Stimulated activated CD4-positive, alpha-beta T cell treated with anti-CD3 and anti-CD28 coated beads, TNF-alpha, amount 100 ng/mL, for 24 hours (primary cell): ENCODE data around the gene BLVRA.

ENCODE experiments used
- DNase-seq, 3 experiments: peaks; one replicate each; pipeline ENCODE4 v3.0.0-alpha.2; 2020; ENCODE audit warnings: low read depth in 3 of 3

The BLVRA gene

GRCh38 chr7:43749383-43749940 lies 9.0 kb upstream of the BLVRA start:
- no peak for DNase-seq

DNA sequence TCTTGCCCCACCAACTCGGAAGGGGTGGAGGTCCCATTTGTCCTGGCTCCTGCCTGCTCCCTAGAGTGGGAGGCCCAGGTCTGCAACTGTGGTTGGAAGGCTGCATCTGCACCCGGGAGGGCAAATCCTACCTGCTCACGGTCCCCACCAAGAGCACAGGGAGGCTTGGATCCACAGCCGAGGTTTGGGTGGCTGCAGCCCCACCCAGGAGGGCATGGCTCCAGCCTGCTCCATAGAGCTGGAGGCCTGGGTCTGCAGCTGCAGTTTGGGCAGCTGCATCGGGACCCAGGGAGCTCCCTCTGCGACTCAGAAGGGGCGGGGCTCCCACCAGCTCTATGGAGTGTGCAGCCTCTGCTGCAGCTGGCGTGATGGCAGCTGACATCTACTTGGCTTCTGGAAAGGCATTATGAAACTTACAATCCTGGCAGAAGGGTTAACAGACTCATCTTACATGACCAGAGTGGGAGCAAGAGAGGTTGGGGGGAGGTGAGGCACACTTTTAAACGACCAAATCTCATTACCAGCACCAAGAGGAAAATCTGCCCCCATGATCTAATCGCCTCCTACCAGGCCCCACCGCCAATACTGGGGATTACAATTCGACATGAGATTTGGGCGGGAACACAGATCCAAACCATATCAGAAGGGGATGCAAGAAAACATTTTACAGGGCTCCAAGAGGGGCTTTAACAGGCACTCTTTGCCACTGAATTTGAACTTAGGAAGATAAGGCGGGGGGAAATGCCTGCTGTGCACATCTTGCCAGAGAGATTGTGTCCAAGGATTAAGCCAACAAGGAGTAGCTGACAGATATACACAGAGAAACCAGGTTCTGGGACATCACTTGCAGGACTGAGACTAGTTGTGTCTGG lies 8.2 kb upstream of the BLVRA start:
- no peak for DNase-seq

DNA sequence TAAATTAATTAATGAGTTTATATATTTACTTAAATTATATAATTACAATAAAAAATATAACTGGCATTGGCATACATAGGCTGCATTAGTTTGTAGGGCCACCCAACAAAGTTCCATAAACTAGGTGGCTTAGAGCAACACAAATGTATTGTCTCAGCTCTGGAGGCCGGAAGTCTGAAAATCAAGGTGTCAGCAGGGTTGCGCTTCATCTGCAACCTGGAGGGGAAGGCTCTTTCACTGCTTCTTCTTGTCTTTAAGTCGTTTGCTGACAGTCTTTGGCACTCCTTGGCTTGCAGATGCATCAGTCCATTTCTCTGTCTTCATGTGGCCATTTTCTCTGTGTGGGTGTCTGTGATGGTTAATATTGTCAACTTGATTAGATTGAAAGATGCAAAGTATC lies 6.1 kb upstream of the BLVRA start:
- no peak for DNase-seq

DNA sequence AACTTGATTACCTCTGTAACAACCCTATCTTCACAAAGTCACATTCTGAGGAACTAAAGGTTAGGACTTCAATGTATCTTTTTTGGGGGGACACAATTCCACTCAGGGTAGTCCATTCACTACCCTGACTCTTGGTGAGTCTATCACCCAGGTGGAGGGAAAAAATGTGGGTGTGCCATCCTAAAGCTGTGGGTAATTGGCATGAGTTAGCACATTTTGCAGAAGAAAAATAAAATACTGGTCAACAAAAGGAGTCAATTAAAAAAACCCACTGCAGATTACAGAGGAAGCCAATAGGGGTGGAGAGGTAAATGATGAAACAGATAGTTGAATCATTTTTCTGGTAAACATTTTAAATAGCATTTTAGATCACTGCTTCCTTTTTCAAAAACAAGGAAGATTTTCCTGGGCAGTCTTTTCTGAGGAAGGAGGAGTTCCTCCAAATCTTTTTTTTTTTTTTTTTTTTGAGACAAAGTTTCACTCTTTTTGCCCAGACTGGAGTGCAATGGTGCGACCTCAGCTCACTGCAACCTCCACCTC lies 5.1 kb upstream of the BLVRA start:
- no peak for DNase-seq

- no peak for DNase-seq
Observed at GRCh38 chr7:43753843-43754242, 4.6 kb upstream of the BLVRA start.

DNA sequence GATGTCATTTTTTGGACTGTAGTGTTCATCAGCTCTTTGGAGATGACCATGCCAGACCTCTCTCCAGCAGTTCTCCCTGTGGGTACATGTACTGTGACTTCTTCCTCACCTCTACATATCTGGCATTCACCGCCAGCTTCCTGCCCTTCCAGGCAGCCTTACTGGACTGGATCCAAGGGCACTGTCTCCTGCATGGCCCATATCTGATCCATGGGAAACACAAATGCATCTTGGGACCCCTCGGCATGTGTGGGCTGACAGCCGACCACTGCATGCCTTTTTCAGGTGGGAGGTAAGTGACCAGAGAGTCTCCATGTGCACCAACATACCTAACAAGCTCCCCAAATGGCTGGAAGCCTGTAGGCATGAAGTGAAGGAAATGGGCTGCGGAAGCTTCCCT lies 3.9 kb upstream of the BLVRA start:
- DNase-seq: no peak

DNA sequence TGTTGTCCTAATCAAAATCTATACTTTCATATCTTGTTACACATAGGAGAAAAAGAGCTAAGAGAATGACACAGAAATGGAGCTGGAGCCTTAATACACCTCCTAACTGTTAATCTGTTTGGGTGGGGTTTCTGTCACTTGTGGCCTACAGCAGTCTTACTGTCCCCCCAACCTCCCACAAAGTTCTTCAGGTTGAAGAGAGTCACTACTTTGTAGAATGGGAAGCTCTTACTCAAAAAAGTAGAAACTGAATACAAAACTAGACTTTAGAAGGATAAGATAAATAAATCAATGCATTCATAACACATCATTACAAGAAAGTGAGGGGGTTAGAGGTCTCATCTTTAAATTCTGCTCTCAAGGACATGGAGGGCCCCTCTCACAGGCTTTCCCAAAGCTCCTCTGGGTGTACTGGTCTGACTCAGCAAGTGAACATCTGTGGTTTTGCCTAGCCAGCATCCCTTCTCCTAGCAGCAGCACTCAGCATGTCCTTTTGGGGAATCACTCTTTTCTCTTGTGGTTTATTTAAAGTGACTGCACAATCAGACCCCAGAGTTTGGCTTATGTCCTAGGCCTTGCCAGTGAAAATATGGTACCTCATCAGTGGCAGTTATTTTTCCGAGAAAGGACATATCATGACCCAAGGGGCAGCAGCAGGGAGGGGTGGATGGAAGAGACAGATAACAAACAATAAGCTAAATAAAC lies 2.0 kb upstream of the BLVRA start:
- DNase-seq: peak in 1 of 3 experiments; percentile 7

GRCh38 chr7:43757073-43757720 lies 1.3 kb upstream of the BLVRA start:
- no peak for DNase-seq

GRCh38 chr7:43758822-43759683 lies 573 bp downstream of the BLVRA start:
- DNase-seq: peak in 2 of 3 experiments; percentile 23 to 42

DNA sequence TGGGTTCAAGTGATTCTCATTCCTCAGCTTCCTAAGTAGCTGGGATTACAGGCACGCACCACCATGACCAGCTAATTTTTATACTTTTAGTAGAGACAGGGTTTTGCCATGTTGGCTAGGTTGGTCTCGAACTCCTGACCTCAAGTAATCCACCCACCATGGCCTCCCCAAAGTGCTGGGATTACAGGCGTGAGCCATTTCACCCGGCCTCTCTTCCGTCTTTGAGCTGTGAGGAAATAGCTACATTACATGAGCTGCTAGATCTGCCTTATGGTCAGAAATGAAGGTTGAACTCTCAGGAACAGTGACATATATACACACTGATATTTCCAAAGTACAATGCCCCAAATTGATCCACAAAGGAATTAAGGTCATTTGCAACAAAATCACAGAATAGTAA lies 2.4 kb downstream of the BLVRA start:
- no peak for DNase-seq

GRCh38 chr7:43761382-43761781 lies 2.9 kb downstream of the BLVRA start:
- no peak for DNase-seq

GRCh38 chr7:43761938-43762692 lies 3.6 kb downstream of the BLVRA start:
- DNase-seq: no peak

DNA sequence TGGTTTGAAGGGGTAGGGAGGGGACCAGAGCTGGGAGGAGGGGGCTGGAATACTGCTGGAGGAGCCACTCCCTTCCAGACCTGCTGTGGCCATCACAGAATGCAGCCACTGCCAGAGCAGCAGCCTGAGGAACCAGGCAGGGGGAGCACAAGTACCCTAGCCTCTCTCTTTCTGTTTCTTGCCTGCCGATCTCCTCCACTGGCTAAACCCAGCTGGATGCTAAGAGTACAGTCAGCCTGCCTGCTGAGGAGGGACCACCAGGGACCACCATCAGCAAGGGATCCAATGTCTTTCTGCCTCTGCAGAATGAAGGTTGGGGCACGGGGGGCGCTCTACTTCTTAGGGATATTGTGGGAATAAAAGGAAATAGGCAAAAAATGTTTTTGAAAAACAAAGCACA lies 4.7 kb downstream of the BLVRA start:
- no peak for DNase-seq

DNA sequence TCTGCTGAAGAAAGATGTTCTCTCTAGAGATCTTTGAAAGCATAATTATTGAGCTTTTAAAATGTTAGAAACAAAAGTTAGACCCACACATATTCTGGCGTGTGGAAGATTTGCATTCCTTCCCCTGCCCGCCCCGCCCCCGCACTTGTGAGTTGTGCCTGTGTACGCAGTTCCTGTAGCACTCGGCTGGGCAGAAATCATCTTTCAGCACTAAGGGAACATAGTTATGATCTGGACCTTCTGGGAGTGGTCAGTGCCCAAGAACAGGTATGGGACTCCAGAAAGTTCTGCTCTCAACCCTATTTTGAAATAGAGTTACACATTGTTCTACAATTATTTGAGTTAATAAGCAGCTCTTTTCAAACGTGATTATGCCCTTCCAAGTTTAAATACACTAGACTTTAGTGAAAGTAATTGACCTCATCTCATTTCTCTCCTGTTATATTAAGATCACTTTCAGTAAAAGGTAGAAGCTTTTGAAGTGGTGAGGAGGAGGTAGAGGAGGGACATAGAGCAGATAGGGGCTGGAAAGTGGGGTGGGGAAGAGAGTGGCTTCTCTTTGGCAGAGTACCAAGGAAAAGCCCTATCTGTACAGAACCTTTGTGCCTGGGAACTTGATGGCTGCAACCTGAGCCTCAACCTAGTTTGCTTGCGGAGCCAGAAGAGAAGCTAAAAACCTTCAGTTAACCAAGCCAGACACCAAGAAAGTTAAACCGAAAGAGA lies 5.7 kb downstream of the BLVRA start:
- peak in 2 of 3 experiments; percentile 19 to 54 for DNase-seq

DNA sequence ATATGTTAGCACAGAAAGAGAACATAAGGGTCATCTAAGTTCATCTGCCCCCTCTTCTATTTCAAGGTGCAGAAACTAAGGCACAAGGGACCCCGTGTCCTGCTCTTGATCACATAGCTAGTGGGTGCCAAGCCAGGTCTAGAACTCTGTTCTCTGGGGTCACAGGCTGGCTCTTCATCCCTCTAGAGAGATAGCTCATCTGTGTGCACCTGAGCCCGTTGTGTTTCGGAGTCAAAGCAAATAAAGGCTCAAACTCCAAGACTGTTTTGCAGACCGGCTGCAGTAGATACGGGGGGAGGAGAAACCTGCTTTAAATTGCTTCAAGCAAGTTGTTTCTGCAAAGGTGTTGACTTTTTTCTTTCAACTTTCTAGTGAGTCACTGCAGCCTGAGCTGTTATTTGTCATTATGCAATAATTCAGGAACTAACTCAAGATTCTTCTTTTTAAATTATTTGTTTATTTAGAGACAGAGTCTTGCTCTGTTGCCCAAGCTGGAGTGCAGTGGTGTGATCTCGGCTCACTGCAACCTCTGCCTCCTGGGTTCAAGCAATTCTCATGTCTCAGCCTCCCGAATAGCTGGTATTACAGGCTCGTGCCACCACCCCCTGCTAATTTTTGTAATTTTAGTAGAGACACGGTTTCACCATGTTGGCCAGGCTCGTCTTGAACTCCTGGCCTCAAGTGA lies 6.5 kb downstream of the BLVRA start:
- DNase-seq: no peak

DNA sequence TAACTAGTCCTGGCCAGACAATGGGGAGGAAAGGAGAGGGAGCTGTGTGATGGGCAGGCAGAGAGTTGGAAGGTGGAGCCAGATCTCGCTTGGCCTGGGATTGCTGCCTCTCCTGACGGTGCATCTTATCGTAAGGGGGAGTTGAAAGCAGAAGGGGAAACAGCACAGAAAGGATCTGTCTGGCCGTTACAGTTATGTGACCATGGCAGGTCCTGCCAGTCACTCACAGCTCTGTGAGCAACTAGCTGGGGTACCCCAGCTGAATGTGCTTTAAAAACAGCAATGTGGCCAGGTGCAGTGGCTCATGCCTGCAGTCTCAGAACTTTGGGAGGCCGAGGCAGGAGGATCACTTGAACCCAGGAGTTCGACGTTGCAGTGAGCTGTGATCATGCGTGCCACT lies 8.1 kb downstream of the BLVRA start:
- DNase-seq: no peak

DNA sequence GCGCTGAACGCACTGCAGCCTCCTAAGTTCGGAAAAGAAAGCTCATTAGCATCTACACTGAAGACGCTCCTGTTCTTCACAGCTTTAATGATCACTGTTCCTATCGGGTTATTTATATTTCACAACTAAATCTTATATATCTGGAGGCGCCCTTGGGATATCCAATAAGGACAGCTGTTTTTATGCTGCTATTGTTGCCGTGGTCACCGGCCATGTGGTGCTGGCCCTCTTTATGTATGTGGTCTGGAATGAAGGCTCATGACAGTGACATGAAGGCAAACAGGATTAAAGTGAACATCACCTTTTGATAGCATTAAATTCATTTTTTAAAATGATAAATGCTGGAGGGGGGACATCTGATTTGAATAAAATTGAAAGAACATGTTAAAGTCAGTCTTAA lies 8.8 kb downstream of the BLVRA start:
- no peak for DNase-seq

- no peak for DNase-seq
Observed at GRCh38 chr7:43768201-43768886, 9.9 kb downstream of the BLVRA start.

- DNase-seq: no peak
Observed at GRCh38 chr7:43768887-43769272, 10.4 kb downstream of the BLVRA start.
